GM19397 (cell line): Measurements from ENCODE around the gene NMT2.
"Not testable (repeated sequence)": the region's sequence is repeated elsewhere in the genome, so short reads cannot be mapped to it uniquely, and the experiment has no call there.

ENCODE experiments used
- ATAC-seq: cut with Tn5 transposase; IDR thresholded peaks from one replicate; pipeline ENCODE4 v1.9.1; 2021; ENCODE audit warnings: mild to moderate bottlenecking, moderate library complexity; ENCODE audit not compliant: unreplicated experiment

NMT2 gene

GRCh38 chr10:15168291-15168785, at the start of gene NMT2:
Gene NMT2 (minus strand): TSS chr10:15168693. CDS start chr10:15168612, 81 bp downstream.
- ATAC-seq = peak; percentile 89

- no peak for ATAC-seq
Measured at GRCh38 chr10:15216700-15217099, 48.2 kb upstream of the NMT2 start.

DNA sequence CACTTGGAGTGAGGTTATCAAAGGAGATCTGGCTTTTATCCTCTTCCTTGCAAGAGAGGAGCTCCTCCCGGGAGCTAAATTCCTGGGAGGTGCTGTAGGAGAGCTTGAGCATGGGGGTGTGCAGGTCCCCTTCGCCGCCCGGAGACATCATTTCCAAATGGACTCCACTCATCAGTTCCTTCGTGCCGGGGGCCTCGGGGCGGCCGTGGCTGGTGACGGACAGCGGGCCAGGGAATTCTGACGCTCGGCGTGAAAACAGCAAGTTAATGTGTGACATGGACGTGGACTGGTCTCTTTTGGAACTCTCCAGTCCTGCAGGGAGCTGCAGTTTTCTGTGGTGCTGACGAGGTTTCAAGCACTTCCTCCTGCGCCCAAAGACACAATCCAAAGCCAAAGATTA, 45.7 kb upstream of the NMT2 start:
- ATAC-seq = no peak

DNA sequence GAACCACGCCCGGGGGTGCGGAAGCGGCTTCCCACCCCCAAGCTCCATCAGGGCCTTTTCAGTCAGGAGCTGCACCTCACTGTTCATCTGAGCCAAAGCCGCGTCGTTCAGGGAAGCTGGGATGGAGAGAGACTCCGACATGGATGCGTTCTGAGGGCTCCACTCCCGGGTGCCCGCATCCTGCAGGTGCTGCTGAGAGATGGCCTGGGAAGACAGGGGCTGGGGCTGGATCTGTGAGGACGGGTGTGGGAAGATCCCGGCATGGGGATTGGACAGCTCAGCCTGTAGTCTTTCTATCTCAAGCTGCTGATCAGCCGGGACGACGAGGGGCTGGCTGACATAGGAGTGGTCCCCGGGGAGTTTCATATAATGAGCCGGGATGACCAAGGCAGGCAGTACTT, 45.0 kb upstream of the NMT2 start:
- ATAC-seq = no peak

DNA sequence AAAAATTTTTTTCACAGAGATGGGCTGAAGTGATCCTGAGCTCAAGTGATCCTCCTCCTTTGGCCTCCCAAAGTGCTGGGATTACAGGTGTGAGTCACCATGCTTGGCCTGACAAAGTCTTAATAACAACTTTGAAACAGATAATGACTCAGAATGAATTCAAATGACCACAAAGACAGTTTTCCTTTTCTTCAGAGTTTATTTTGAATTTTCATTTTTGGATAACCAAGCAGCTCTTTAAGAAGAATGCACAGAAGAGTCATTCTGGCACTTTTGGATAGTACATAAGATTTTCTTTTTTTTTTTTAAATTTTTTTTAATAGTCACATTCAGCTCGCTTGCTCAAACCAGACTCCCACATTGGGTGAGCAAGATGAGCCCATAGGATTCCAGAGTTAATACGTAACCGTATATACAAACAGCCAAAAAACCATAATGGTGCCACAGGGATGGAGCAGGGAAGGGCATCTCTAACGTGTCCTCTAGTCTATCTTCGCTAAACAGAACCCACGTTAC, 43.0 kb upstream of the NMT2 start:
- ATAC-seq = no peak

GRCh38 chr10:15210521-15210920, 42.0 kb upstream of the NMT2 start:
- ATAC-seq = no peak

GRCh38 chr10:15209827-15210509, 41.5 kb upstream of the NMT2 start:
- ATAC-seq = no peak

DNA sequence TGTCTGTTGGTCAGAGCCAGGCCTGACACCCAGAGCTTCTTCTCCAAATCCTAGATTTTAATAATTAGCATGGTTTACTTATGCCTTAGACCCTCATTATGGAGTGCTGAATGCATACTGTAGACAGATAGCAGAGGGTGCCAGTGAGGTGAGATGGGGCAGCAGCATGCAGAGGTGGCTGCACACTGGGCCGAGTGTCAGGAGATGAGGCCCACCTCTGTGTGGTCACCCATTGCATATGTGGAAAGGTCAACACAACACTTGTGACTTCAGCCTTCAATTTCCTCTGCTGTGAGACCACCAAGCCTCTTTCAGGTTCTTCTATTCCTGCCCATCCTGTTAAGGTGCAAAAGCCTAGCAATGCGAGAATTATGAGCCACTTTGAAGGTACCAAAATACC, 39.7 kb upstream of the NMT2 start:
- no peak for ATAC-seq

GRCh38 chr10:15207410-15207809, 38.9 kb upstream of the NMT2 start:
- not testable (repeated sequence) for ATAC-seq

DNA sequence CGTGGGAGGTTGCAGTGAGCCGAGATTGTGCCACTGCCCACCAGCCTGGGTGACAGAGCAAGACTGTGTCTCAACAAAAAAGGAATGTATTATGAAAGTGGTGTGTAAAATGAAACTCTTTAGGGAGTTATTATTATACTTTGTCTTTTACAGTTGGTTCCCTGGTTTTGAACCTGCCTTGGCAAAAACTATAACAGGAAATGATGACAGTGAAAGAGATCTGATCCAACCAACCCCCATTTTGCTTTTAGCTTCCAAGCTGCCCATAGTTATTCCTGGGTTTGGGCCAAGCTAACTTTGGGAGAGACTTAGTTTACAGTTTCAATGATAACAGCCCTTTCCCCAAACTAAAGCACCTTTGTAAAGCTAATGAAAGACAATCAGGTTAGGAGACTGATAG, 34.1 kb upstream of the NMT2 start:
- no peak for ATAC-seq

DNA sequence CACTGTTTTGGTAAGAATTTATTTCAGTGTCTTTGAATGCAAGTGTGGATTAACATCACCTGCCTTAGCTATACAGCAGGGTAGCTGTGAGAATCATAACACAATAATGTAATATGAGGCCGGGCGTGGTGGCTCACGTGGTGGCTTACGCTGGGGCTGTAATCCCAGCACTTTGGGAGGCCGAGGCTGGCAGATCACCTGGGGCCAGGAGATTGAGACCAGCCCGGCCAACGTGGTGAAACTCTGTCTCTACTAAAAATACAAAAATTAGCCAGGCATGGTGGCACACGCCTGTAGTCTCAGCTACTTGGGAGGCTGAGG, 33.8 kb upstream of the NMT2 start:
- ATAC-seq = not testable (repeated sequence)

GRCh38 chr10:15201589-15202300, 33.3 kb upstream of the NMT2 start:
- ATAC-seq = no peak

GRCh38 chr10:15200626-15201025, 32.1 kb upstream of the NMT2 start:
- ATAC-seq = no peak

DNA sequence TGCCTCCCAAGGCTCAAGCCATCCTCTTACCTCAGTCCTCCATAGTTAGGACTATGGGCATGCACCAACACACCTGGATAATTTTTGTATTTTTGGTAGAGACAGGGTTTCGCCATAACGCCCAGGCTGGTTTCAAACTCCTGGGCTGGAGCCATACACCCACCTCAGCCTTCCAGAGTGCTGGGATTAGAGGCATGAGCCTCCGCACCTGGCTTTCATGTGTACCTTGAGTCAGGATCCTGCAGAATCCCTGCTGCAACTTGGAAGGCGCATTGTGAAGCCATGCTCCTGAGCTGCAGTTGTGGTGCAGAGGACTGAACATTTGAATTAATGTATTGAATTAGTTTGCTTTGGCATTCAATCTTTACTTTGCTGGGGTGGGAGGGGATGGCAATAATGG, 29.4 kb upstream of the NMT2 start:
- no peak for ATAC-seq

DNA sequence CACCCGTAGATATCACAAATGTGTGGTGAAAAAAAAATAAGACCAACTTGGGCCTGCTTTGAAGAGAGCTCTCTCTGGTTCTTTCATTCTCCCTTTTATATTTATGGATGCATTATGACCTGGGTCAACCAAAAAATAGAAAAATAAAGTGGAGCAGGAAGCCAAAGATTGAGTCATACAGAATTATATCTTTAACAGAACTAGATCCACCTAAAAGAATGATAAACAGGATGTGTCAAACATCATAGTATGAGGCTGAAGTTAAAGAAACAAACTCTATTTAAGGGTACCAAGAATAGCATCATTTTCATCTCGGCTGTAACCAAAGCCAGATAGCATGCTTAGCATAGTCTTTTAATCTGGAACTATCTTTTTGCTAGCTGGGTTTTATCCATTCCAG, 28.8 kb upstream of the NMT2 start:
- no peak for ATAC-seq

GRCh38 chr10:15196021-15196834, 27.7 kb upstream of the NMT2 start:
- ATAC-seq = no peak

- no peak for ATAC-seq
Measured at GRCh38 chr10:15189133-15189885, 20.8 kb upstream of the NMT2 start.

- ATAC-seq = no peak
Measured at GRCh38 chr10:15188603-15189002, 20.1 kb upstream of the NMT2 start.

GRCh38 chr10:15183689-15184481, 15.4 kb upstream of the NMT2 start:
- ATAC-seq = no peak
